ENCODE data around the gene BASP1. TPM values are rescaled to one million over a fixed set of nuclear protein-coding genes. Genes with fewer than 3 reads are reported as not detected.

The BASP1 gene
- total RNA-seq, 4 donors from 2014 or later, result 21.5 to 64.8 (median 26.7) TPM

DNA sequence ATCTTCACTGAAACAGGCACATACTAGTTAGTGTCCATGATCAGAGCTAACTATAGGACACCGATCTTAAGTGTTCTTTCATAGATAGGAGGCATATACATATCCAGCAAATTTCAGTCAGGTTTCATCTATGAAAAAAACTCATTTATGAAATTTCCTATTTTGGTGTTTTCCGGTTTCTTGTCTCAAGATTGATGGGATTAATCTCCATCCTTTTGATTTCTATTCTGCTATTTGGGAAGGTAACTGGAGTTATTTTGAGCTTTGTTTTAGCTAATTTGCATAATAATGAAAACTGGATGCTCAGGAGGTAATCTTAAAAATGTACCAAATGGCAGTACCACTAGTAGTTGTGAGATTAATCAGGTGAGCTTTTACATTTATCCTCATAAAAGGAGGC lies 62.1 kb downstream of the BASP1 start:
- intact Hi-C loops (cut with DNase I; ENCODE audit: low total_unique reads), result no loop called here
- no peak for DNase-seq
- Histone ChIP-seq H3K4me3 (no peak overlapping the region), H3K4me1 (no peaks in the 10 kb centered on the region), H3K9me3 (no peaks in the 10 kb centered on the region), H3K27ac (no peak overlapping the region), H3K36me3 (no peaks in the 10 kb centered on the region), H3K27me3 (no peaks in the 10 kb centered on the region)
- TF ChIP-seq CTCF (IDR thresholded peaks at IDR 0.05) (no peak), POLR2A (IDR thresholded peaks at IDR 0.05) (no peak)

DNA sequence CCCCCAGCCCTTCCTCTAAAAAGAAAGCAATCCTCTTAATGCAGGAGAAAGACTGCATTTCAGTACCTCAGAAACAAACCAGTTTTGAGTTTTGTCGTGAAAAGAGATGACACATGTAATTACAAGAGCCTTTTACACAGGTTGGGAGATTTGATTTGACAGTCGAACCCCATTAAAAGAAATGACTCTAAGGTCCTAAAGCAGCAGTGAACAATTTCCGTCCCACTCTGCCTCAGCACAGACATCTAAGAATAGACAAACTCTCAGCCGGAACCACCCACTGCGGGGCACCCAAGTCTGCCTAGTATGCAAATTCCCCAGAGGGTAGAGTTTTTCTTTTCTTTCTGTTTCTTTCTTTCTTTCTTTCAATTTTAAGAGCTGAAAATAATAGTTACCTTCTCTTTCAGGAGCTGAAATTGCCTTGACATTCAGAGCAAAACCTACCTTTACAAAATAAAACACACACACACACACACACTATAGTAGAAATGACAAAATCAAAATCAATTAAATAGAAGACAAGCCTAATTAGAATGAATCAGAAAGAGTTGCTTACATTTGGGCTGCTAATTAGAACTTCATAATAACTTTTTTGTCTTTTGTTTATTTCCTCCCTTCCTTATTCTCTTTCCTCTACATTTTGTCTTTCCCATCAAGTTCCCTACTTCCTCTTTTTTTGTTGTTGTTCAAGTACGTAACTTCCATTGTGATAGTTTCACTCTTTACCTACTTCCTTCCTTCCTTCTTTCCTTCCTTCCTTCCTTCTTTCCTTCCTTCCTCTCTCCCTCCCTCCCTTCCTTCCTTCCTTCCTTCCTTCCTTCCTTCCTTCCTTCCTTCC lies 65.1 kb downstream of the BASP1 start:
- no peak for DNase-seq
- no peaks in the 10 kb centered on the region for H3K4me1 ChIP-seq
- intact Hi-C loops (cut with DNase I; ENCODE audit: low total_unique reads), result no loop called here
- H3K27ac ChIP-seq, result no peak overlapping the region
- H3K9me3 ChIP-seq, result no peaks in the 10 kb centered on the region
- no peaks in the 10 kb centered on the region for H3K36me3 ChIP-seq
- no peaks in the 10 kb centered on the region for H3K27me3 ChIP-seq
- no peak for TF ChIP-seq CTCF (IDR thresholded peaks at IDR 0.05)
- no peak for TF ChIP-seq POLR2A (IDR thresholded peaks at IDR 0.05)
- H3K4me3 ChIP-seq, result no peak overlapping the region

GRCh38 chr5:17283121-17283415 lies 65.6 kb downstream of the BASP1 start:
- no peaks in the 10 kb centered on the region for H3K9me3 ChIP-seq
- no peaks in the 10 kb centered on the region for H3K27me3 ChIP-seq
- no peaks in the 10 kb centered on the region for H3K36me3 ChIP-seq
- H3K27ac ChIP-seq, result no peak overlapping the region
- DNase-seq, result no peak
- H3K4me1 ChIP-seq, result no peaks in the 10 kb centered on the region
- H3K4me3 ChIP-seq, result no peak overlapping the region
- intact Hi-C loops (cut with DNase I; ENCODE audit: low total_unique reads), result no loop called here
- TF ChIP-seq POLR2A (IDR thresholded peaks at IDR 0.05) (no peak), CTCF (IDR thresholded peaks at IDR 0.05) (no peak)

GRCh38 chr5:17287501-17288155 lies 70.2 kb downstream of the BASP1 start:
- Histone ChIP-seq H3K36me3 (no peaks in the 10 kb centered on the region), H3K9me3 (no peaks in the 10 kb centered on the region), H3K27ac (no peak overlapping the region), H3K4me1 (no peaks in the 10 kb centered on the region), H3K4me3 (no peak overlapping the region), H3K27me3 (no peaks in the 10 kb centered on the region)
- TF ChIP-seq POLR2A (IDR thresholded peaks at IDR 0.05) (no peak), CTCF (IDR thresholded peaks at IDR 0.05) (no peak)
- intact Hi-C loops (cut with DNase I; ENCODE audit: low total_unique reads), result no loop called here
- no peak for DNase-seq

DNA sequence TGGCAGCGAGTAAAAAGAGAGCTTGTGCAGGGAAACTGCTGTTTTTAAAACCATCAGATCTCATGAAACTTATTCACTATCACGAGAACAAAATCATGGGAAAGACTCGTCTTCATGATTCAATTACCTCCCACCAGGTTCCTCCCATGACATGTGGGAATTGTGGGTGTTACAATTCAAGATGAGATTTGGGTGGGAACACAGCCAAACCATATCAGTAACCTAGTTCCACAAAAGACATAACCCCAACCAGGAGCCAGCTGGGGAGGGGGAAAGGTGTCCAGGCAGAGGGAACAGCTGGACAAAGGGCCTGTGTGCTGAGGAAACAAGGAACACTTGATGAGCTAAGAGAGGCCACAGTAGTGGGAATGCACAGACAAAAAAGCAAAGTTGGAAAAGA lies 71.1 kb downstream of the BASP1 start:
- H3K27me3 ChIP-seq, result no peaks in the 10 kb centered on the region
- H3K36me3 ChIP-seq, result no peaks in the 10 kb centered on the region
- intact Hi-C loops (cut with DNase I; ENCODE audit: low total_unique reads), result no loop called here
- DNase-seq, result no peak
- no peak overlapping the region for H3K4me3 ChIP-seq
- no peaks in the 10 kb centered on the region for H3K4me1 ChIP-seq
- no peak for TF ChIP-seq CTCF (IDR thresholded peaks at IDR 0.05)
- no peak overlapping the region for H3K27ac ChIP-seq
- H3K9me3 ChIP-seq, result no peaks in the 10 kb centered on the region
